DOHH2 (cell line): ENCODE data around the gene FNDC3B.
"Not testable (repeated sequence)": the region's sequence is repeated elsewhere in the genome, so short reads cannot be mapped to it uniquely, and the experiment has no call there.

Experiments used
- H3F3A ChIP-seq: fragments of 200-600 bp; sonication (generic), shearing (Covaris generic); 2 replicates; pipeline ENCODE4 v1.6.0; 2016; ENCODE audit warnings: antibody characterized with exemption, mild to moderate bottlenecking; ENCODE audit not compliant: control insufficient read depth, insufficient read depth
- H3K27ac ChIP-seq: fragments of 200-600 bp; sonication (generic); 2 replicates; pipeline ENCODE4 v1.5.1; 2014; ENCODE audit warnings: low read depth, mild to moderate bottlenecking, low read length, moderate library complexity
- H3K27me3 ChIP-seq: fragments of 200-600 bp; sonication (generic); 2 replicates; pipeline ENCODE4 v1.6.1; 2014; ENCODE audit warnings: mild to moderate bottlenecking, low read length, mixed read lengths; ENCODE audit not compliant: control insufficient read depth
- H3K36me3 ChIP-seq: fragments of 200-600 bp; sonication (generic); 2 replicates; pipeline ENCODE4 v1.6.1; 2014; ENCODE audit warnings: mild to moderate bottlenecking, low read length, moderate library complexity, mixed read lengths; ENCODE audit not compliant: control insufficient read depth
- H3K4me1 ChIP-seq: fragments of 200-600 bp; sonication (generic); 2 replicates; pipeline ENCODE4 v1.6.1; 2014; ENCODE audit warnings: mild to moderate bottlenecking, low read length, mixed read lengths; ENCODE audit not compliant: control insufficient read depth
- H3K4me2 ChIP-seq: fragments of 200-600 bp; sonication (generic); 2 replicates; pipeline ENCODE4 v1.6.0; 2014; ENCODE audit warnings: mild to moderate bottlenecking, low read length, moderate library complexity
- H3K4me3 ChIP-seq: fragments of 200-600 bp; sonication (generic); 2 replicates; pipeline ENCODE4 v1.5.1; 2014; ENCODE audit warnings: mild to moderate bottlenecking, low read length, mixed read lengths
- H3K79me2 ChIP-seq: fragments of 200-600 bp; sonication (generic); 2 replicates; pipeline ENCODE4 v1.6.1; 2014; ENCODE audit warnings: mild to moderate bottlenecking, low read length, mixed read lengths; ENCODE audit not compliant: control insufficient read depth
- H3K9me2 ChIP-seq: fragments of 200-600 bp; sonication (generic); replicated peaks from 2 replicates; pipeline ENCODE4 v1.6.1; 2014; ENCODE audit warnings: mild to moderate bottlenecking, low read length, mixed read lengths; ENCODE audit not compliant: control insufficient read depth
- H3K9me3 ChIP-seq: fragments of 200-600 bp; sonication (generic); 2 replicates; pipeline ENCODE4 v1.6.1; 2014; ENCODE audit warnings: antibody characterized with exemption, low read length, mixed read lengths; ENCODE audit not compliant: control insufficient read depth, insufficient read depth
- H4K20me1 ChIP-seq: fragments of 200-600 bp; sonication (generic); 2 replicates; pipeline ENCODE4 v1.6.0; 2014; ENCODE audit warnings: low read depth, mild to moderate bottlenecking, antibody characterized with exemption, low read length, moderate library complexity; ENCODE audit not compliant: control insufficient read depth, insufficient read depth
- EZH2phosphoT487 ChIP-seq: fragments of 200-600 bp; sonication (generic); IDR thresholded peaks from 2 replicates; pipeline ENCODE4 v1.6.1; 2017; ENCODE audit warnings: borderline replicate concordance, mild to moderate bottlenecking, antibody characterized with exemption, low read length, moderate library complexity, mixed read lengths
- TF ChIP-seq, protein P1 (sequence below): fragments of 200-600 bp; sonication (generic); IDR thresholded peaks from one replicate; pipeline ENCODE4 v1.5.1; 2014; ENCODE audit warnings: antibody characterized with exemption, mild to moderate bottlenecking, low read depth, low read length; ENCODE audit not compliant: poor library complexity, severe bottlenecking

Gene FNDC3B

DNA sequence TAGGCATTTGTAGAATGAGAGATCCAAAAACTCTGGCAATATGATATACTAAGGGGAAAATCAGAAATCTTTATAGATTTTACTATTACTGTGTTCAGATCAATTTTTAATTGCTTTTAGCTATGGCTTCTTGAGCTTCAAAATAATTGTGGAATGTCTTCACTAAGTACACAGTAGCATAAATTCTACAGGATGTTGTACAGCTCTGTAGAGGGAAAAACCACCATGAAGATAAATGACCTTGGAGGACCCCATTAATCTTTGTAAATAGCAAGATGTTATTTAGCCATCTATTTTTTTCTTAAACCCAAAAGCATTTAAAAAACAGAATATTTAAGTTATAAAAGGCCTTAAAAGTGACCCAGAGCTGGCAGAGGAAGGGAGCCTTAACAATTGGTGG is 43.9 kb upstream of the FNDC3B start:
- Histone ChIP-seq H3K27me3 (no peaks in the 10 kb centered on the region), H3K4me1 (no peaks in the 10 kb centered on the region), H3K4me3 (no peak overlapping the region), H3K36me3 (no peaks in the 10 kb centered on the region), H3K9me3 (no peaks in the 10 kb centered on the region), H3K4me2 (no peak overlapping the region), H4K20me1 (no peaks in the 10 kb centered on the region), H3K27ac (no peak overlapping the region), H3K79me2 (no peaks in the 10 kb centered on the region), H3F3A (no peaks in the 10 kb centered on the region), H3K9me2 (no peaks in the 10 kb centered on the region)
- TF ChIP-seq, protein P1, sequence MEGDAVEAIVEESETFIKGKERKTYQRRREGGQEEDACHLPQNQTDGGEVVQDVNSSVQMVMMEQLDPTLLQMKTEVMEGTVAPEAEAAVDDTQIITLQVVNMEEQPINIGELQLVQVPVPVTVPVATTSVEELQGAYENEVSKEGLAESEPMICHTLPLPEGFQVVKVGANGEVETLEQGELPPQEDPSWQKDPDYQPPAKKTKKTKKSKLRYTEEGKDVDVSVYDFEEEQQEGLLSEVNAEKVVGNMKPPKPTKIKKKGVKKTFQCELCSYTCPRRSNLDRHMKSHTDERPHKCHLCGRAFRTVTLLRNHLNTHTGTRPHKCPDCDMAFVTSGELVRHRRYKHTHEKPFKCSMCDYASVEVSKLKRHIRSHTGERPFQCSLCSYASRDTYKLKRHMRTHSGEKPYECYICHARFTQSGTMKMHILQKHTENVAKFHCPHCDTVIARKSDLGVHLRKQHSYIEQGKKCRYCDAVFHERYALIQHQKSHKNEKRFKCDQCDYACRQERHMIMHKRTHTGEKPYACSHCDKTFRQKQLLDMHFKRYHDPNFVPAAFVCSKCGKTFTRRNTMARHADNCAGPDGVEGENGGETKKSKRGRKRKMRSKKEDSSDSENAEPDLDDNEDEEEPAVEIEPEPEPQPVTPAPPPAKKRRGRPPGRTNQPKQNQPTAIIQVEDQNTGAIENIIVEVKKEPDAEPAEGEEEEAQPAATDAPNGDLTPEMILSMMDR: no peak
- TF ChIP-seq EZH2phosphoT487: no peak

DNA sequence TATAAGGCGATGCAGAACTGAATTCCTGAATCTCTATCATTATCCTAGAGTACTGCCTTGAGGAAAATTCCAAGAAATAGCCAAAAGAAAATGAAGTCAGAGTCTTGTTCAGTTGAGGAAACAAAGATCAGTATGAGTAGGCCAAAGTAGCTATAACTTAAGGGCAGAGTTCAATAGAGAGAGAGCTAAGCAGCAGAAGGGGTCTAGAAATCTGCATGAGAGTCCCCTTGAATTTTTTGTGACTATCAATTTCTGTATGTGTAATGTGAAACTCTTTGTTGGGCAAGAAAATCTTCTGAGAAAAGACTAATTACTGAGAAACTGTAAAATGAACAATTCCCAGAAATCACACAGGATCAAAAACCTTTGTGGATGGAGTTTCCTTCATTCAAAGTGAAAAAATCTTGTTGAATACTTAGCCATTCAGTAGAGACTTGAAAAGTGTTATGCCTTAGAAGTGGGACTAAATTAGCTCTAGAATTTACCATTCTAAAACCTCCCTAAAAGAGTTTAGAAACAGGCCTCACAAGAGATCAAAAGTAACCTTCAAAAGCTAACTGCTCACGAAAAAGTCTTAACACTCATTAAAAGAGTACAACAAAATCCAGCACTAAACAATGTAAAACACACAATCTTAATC is 43.1 kb upstream of the FNDC3B start:
- no peak overlapping the region for H3K27ac ChIP-seq
- TF ChIP-seq, protein P1: no peak
- no peak for TF ChIP-seq EZH2phosphoT487

DNA sequence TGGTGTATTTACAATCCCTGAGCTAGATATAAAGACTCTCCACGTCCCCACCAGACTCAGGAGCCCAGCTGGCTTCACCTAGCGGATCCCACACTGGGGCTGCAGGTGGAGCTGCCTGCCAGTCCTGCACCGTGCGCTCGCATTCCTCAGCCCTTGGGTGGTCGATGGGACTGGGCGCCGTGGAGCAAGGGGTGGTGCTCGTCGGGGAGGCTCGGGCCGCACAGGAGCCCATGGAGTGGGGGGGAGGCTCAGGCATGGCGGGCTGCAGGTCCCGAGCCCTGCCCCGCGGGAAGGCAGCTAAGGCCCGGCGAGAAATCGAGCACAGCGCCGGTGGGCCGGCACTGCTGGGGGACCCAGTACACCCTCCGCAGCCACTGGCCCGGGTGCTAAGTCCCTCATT is 40.6 kb upstream of the FNDC3B start:
- not testable (repeated sequence) for H3F3A ChIP-seq, H3K27me3 ChIP-seq, H3K79me2 ChIP-seq, H3K9me3 ChIP-seq, H3K4me1 ChIP-seq, H3K36me3 ChIP-seq, H4K20me1 ChIP-seq, H3K27ac ChIP-seq, H3K9me2 ChIP-seq, H3K4me2 ChIP-seq, H3K4me3 ChIP-seq

More for the DNA sequence above, 43.1 kb upstream of the FNDC3B start:
- no peaks in the 10 kb centered on the region for H3K9me3 ChIP-seq
- H3K9me2 ChIP-seq: no peaks in the 10 kb centered on the region
- no peaks in the 10 kb centered on the region for H3F3A ChIP-seq
- H3K36me3 ChIP-seq: no peaks in the 10 kb centered on the region
- H3K27me3 ChIP-seq: no peaks in the 10 kb centered on the region
- no peaks in the 10 kb centered on the region for H3K4me1 ChIP-seq
- no peaks in the 10 kb centered on the region for H4K20me1 ChIP-seq
- H3K4me3 ChIP-seq: no peak overlapping the region
- no peaks in the 10 kb centered on the region for H3K79me2 ChIP-seq
- no peak overlapping the region for H3K4me2 ChIP-seq

DNA sequence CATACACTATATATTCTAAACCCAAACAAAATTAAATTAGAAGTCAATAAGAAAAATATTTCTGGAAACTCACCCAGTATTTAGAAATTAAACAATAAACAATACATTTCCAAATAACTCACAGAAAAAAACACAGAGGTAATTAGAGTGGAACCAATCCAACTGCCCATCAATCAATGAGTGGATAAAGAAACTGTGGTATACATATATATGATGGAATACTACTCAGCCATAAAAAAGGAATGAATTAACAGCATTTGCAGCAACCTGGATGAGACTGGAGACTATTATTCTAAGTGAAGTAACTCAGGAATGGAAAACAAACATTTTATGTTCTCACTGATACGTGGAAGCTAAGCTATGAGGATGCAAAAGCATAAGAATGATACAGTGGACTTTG is 37.8 kb upstream of the FNDC3B start:
- not testable (repeated sequence) for H3K27ac ChIP-seq, H3K4me3 ChIP-seq

More for the DNA sequence above, 37.8 kb upstream of the FNDC3B start:
- H3K9me2 ChIP-seq, H3F3A ChIP-seq, H3K79me2 ChIP-seq, H3K27me3 ChIP-seq, H3K4me1 ChIP-seq, H3K4me2 ChIP-seq, H3K36me3 ChIP-seq, H3K9me3 ChIP-seq, H4K20me1 ChIP-seq: not testable (repeated sequence)
